GM19099 (cell line): Measurements from ENCODE around the gene OR11H7.

Experiments used
- POLR2A ChIP-seq: IDR thresholded peaks from 3 replicates; pipeline ENCODE4 v1.6.1; 2011; ENCODE audit warnings: low read depth; ENCODE audit not compliant: insufficient read length; ENCODE audit errors: extremely low read depth

Gene OR11H7

GRCh38 chr14:20277409-20277808, 48.6 kb downstream of the OR11H7 start:
- no peak for TF ChIP-seq POLR2A

- TF ChIP-seq POLR2A: no peak
Measured at GRCh38 chr14:20278414-20278813, 49.6 kb downstream of the OR11H7 start.
